Measurements from ENCODE around the gene MAP2K5. TPM values are rescaled to one million over a fixed set of nuclear protein-coding genes. Genes with fewer than 3 reads are reported as not detected.

MAP2K5 gene
- total and polyA plus RNA-seq, 10 of the 15 experiments (the other 5 are each of a cell fraction or from before 2014, with no cell fraction given) = 1.3 to 19.4 (median 9.6) TPM

GRCh38 chr15:67719330-67719959 lies 176.9 kb downstream of the MAP2K5 start (continued):
- no peak for TF ChIP-seq ETV6 (conservative IDR thresholded peaks at IDR 0.05 in 1 of 2, IDR thresholded peaks at IDR 0.05 in 1 of 2; ENCODE audit: borderline replicate concordance in 1 of 2, low read depth in 1 of 2)
- TF ChIP-seq CHD2 (IDR thresholded peaks at IDR 0.05; ENCODE audit: borderline replicate concordance, low read depth, low read length) = no peak
- TF ChIP-seq POLR2AphosphoS5 (IDR thresholded peaks at IDR 0.05; ENCODE audit: low read length) = no peak
- TF ChIP-seq SUZ12 (IDR thresholded peaks at IDR 0.05; ENCODE audit: unreplicated experiment) = no peak
- TF ChIP-seq PAX8 (IDR thresholded peaks at IDR 0.05) = no peak

DNA sequence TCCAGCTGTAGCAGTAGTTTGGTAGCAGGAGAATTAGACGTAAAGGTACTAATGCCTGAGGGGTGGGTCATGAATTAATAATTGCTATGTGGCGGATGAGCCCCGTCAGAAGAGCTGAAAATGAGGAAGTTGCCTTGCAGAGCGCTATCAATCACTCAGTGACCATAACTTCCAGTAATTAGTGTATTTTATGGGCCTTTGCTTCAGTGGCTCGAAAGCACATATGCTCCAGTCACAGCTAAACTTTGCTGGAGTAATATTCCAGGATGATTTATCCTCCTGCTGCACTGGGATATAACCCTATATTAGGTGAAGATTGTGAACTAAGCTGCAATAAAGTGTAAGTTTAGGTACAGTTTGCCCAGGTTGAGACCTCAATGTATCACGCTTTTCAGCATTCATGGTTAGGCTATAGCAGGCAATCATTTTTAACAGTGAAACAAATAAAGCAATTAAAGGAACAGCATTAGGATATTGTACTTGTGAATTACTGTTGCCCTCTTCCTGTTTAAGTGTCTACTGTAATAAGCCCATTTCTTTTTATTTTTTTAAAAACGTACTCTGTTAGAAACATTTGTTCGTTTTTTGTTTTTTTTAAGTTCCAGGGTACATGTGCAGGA lies 178.2 kb downstream of the MAP2K5 start:
- ChIA-PET RAD21 (ENCODE audit: unreplicated experiment) (interaction anchor here (0.8 kb wide), 2 partner anchors 17 to 64 kb away, joined by 3 read pairs; no protein-coding TSS in a partner anchor), SMC1A (ENCODE audit: uncharacterized antibody, unreplicated experiment) (interaction anchor here (0.6 to 1.4 kb wide), 4 partner anchors 10 to 152 kb away, joined by 3 to 4 read pairs (median 3); no protein-coding TSS in a partner anchor), POLR2A (interaction anchor here (1.0 kb wide), 1 partner anchor 43 kb away, joined by 5 read pairs; no protein-coding TSS in a partner anchor), CTCF (interaction anchor here (1.0 to 1.2 kb wide), 2 partner anchors 13 to 34 kb away, joined by 3 read pairs; no protein-coding TSS in a partner anchor)
- WGBS (ENCODE audit: insufficient coverage, insufficient replicate concordance, low lambda C conversion rate, missing lambda C conversion rate) = 90% methylated on average over 8 of the region's 8 CpGs
- Histone ChIP-seq H3K4me2 (ENCODE audit: control insufficient read depth, insufficient read depth) (no peak overlapping the region), H3K4me3 (no peak overlapping the region), H4K20me1 (ENCODE audit: control insufficient read depth, insufficient read depth) (no peaks in the 10 kb centered on the region), H3K27me3 (replicated peaks in 1 of 2; ENCODE audit: control insufficient read depth in 2 of 2, insufficient read depth in 2 of 2, low read length in 1 of 2) (no peaks in the 10 kb centered on the region), H3K9ac (ENCODE audit: control insufficient read depth, insufficient read depth, low read length) (no peak overlapping the region), H3K4me1 (ENCODE audit: control insufficient read depth, insufficient read depth, low read length) (no peaks in the 10 kb centered on the region; the same call in 1 of the 2 replicates), H3K79me2 (ENCODE audit: control insufficient read depth, insufficient read depth, low read length) (no peaks in the 10 kb centered on the region), H3K36me3 (ENCODE audit: control insufficient read depth in 2 of 2, insufficient read depth in 2 of 2, low read length in 1 of 2) (no peaks in the 10 kb centered on the region), H3K27ac (ENCODE audit: control insufficient read depth, insufficient read depth) (no peak overlapping the region), H3K9me3 (replicated peaks; ENCODE audit: control insufficient read depth, insufficient read depth, low read length) (no peaks in the 10 kb centered on the region), H2AFZ (ENCODE audit: control insufficient read depth, low read depth, low read length) (peak overlapping the region; percentile 19; the same call in 1 of the 2 replicates)
- DNase-seq (ENCODE audit: low read depth, low spot score) (no peak), ATAC-seq (peak; percentile 90), FAIRE-seq (no peak)
- intact Hi-C loops (cut with micrococcal nuclease; ENCODE audit: unreplicated experiment) = no loop called here
- no TSS peak for BruUV-seq (replicated peaks)
- in situ Hi-C loops (cut with MboI) = no loop called here
- no peak for TF ChIP-seq PAX5 (IDR thresholded peaks at IDR 0.05; ENCODE audit: borderline replicate concordance, low read depth, low read length)
- TF ChIP-seq CTCF (IDR thresholded peaks at IDR 0.05 in 2 of 3, conservative IDR thresholded peaks at IDR 0.05 in 1 of 3; ENCODE audit: control insufficient read depth in 2 of 3, extremely low read depth in 1 of 3, insufficient read depth in 1 of 3, low read depth in 3 of 3, low read length in 3 of 3) = no peak
- TF ChIP-seq STAT3 (IDR thresholded peaks at IDR 0.05; ENCODE audit: low read depth, low read length) = no peak
- no peak for TF ChIP-seq CEBPB (IDR thresholded peaks at IDR 0.05; ENCODE audit: borderline replicate concordance in 1 of 2, low read depth in 2 of 2, low read length in 2 of 2)
- TF ChIP-seq KDM1A (IDR thresholded peaks at IDR 0.05; ENCODE audit: borderline replicate concordance) = no peak
- no peak for TF ChIP-seq ATF7 (IDR thresholded peaks at IDR 0.05; ENCODE audit: low read depth)
- TF ChIP-seq TAF1 (IDR thresholded peaks at IDR 0.05; ENCODE audit: borderline replicate concordance, low read depth, low read length) = no peak
- no peak for TF ChIP-seq HDAC6 (IDR thresholded peaks at IDR 0.05; ENCODE audit: unreplicated experiment)
- TF ChIP-seq SPI1 (IDR thresholded peaks at IDR 0.05; ENCODE audit: borderline replicate concordance, insufficient read depth, low read depth, low read length) = peak; percentile 79; the same call in 1 of the 2 replicates
- TF ChIP-seq ZNF24 (IDR thresholded peaks at IDR 0.05) = peak; percentile 43; the same call in 1 of the 2 replicates
- no peak for TF ChIP-seq NFYB (IDR thresholded peaks at IDR 0.05; ENCODE audit: insufficient read depth, low read depth, low read length)
- no peak for TF ChIP-seq ASH2L (IDR thresholded peaks at IDR 0.05; ENCODE audit: borderline replicate concordance, low read depth)
- TF ChIP-seq, protein P1, sequence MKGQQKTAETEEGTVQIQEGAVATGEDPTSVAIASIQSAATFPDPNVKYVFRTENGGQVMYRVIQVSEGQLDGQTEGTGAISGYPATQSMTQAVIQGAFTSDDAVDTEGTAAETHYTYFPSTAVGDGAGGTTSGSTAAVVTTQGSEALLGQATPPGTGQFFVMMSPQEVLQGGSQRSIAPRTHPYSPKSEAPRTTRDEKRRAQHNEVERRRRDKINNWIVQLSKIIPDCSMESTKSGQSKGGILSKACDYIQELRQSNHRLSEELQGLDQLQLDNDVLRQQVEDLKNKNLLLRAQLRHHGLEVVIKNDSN (IDR thresholded peaks at IDR 0.05; ENCODE audit: borderline replicate concordance, extremely low read length, insufficient read depth, low read depth, low read length) = no peak
- peak in 1 of 2 experiments; percentile 35; a peak in 1 of 4 replicates for TF ChIP-seq IKZF2 (IDR thresholded peaks at IDR 0.05)

Data from GM12878 (cell line).